ENCODE results near the gene DPH3. TPM values are rescaled to one million over a fixed set of nuclear protein-coding genes. Genes with fewer than 3 reads are reported as not detected.

Gene DPH3
- total and polyA plus RNA-seq, 2 donors (not counting 3 experiments of a cell fraction or from before 2014, with no cell fraction given) = 7.7 to 28.7 TPM

DNA sequence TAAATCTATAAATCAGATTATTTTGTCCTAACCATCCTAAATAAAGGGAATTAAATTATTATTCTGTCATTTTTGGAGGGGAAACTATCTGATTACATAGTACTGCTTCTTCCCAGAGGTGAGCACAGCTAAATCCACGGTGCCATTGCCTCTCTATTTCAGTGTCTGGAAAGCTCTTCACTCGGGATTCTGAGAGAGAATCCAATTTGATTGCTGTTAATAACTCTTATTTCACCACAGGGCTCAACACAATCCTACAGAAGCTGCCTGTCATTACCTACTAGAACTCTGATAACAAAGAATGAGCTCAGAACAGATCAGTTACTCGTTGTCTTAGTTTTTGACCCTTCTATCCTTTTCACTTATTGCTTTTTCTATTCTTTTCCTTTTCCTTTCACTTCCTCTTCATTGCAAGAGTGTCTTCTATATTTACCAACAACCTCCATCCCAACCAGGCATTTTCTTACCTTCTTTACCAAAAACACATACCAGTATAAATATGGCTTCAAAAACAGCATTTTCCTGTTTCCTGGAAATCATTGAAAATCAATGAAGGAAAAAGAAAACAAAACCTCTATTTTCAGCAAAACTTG, 30.7 kb upstream of the DPH3 start:
- H3K4me2 ChIP-seq (ENCODE audit: insufficient read depth, low read length) = no peak overlapping the region
- peaks cover 0 to 5% of the 10 kb centered on the region in 2 experiments for H3K36me3 ChIP-seq (ENCODE audit: control insufficient read depth in 2 of 2, extremely low read depth in 1 of 2, insufficient read depth in 2 of 2, low read length in 2 of 2)
- H3K79me2 ChIP-seq (ENCODE audit: control insufficient read depth, insufficient read depth, low read length) = no peaks in the 10 kb centered on the region
- FAIRE-seq = no peak
- TF ChIP-seq GATA2 (IDR thresholded peaks at IDR 0.05; ENCODE audit: insufficient read depth, insufficient read length, low read depth, low read length) = no peak
- no peak for TF ChIP-seq EZH2 (IDR thresholded peaks at IDR 0.05; ENCODE audit: borderline replicate concordance, low read depth, low read length, severe bottlenecking)
- TF ChIP-seq FOS (IDR thresholded peaks at IDR 0.05; ENCODE audit: borderline replicate concordance, insufficient read depth, low read length) = no peak
- TF ChIP-seq, protein P1, sequence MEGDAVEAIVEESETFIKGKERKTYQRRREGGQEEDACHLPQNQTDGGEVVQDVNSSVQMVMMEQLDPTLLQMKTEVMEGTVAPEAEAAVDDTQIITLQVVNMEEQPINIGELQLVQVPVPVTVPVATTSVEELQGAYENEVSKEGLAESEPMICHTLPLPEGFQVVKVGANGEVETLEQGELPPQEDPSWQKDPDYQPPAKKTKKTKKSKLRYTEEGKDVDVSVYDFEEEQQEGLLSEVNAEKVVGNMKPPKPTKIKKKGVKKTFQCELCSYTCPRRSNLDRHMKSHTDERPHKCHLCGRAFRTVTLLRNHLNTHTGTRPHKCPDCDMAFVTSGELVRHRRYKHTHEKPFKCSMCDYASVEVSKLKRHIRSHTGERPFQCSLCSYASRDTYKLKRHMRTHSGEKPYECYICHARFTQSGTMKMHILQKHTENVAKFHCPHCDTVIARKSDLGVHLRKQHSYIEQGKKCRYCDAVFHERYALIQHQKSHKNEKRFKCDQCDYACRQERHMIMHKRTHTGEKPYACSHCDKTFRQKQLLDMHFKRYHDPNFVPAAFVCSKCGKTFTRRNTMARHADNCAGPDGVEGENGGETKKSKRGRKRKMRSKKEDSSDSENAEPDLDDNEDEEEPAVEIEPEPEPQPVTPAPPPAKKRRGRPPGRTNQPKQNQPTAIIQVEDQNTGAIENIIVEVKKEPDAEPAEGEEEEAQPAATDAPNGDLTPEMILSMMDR (IDR thresholded peaks at IDR 0.05; ENCODE audit: extremely low read depth in 1 of 2, insufficient read depth in 1 of 2, low read depth in 1 of 2, low read length in 2 of 2) = no peak
- no peak for TF ChIP-seq POLR2AphosphoS5 (IDR thresholded peaks at IDR 0.05; ENCODE audit: insufficient read depth, low read depth, low read length)
- no peaks in the 10 kb centered on the region for H3K27me3 ChIP-seq (ENCODE audit: control insufficient read depth in 2 of 2, insufficient read depth in 2 of 2, low read length in 2 of 2)
- H3K9me1 ChIP-seq (replicated peaks; ENCODE audit: control insufficient read depth, extremely low read depth, insufficient read depth, low read length) = no peaks in the 10 kb centered on the region
- no peaks in the 10 kb centered on the region for H3K9me3 ChIP-seq (replicated peaks; ENCODE audit: control insufficient read depth, insufficient read depth, low read length)
- CTCF ChIA-PET = interaction anchor here (1.1 to 3.6 kb wide), 6 partner anchors 28 to 255 kb away, joined by 3 to 19 read pairs (median 4); no protein-coding TSS in a partner anchor
- no peak for DNase-seq (ENCODE audit: low read depth, low spot score)
- no peak overlapping the region for H3K9ac ChIP-seq (replicated peaks; ENCODE audit: extremely low read depth, insufficient read depth, low read length)
- H4K20me1 ChIP-seq (replicated peaks; ENCODE audit: control insufficient read depth, extremely low read depth, insufficient read depth, low read length) = no peaks in the 10 kb centered on the region
- H3K4me3 ChIP-seq (replicated peaks in 1 of 3; ENCODE audit: insufficient read depth in 1 of 3, low read depth in 1 of 3, low read length in 3 of 3) = no peak overlapping the region
- H3K4me1 ChIP-seq (ENCODE audit: control insufficient read depth, extremely low read depth, insufficient read depth, low read length) = peaks cover 2% of the 10 kb centered on the region
- POLR2A ChIA-PET = no interaction called here
- dilution Hi-C loops (cut with MboI; ENCODE audit: extremely low pct_ligation_motif_present, low sequenced_read_pairs) = no loop called here
- no TSS peak for BruUV-seq (replicated peaks)
- intact Hi-C loops (cut with micrococcal nuclease) = no loop called here
- no peak overlapping the region for H2AFZ ChIP-seq (ENCODE audit: low read depth, low read length)
- no peak overlapping the region for H3K27ac ChIP-seq (ENCODE audit: insufficient read depth, low read depth, low read length)
